GM21825 (cell line): ENCODE measurements around the gene SNTG2.

Experiments
- ATAC-seq: cut with Tn5 transposase; IDR thresholded peaks from one replicate; pipeline ENCODE4 v1.9.1; 2021; ENCODE audit warnings: mild to moderate bottlenecking, moderate library complexity; ENCODE audit not compliant: unreplicated experiment

Gene SNTG2

GRCh38 chr2:1259746-1260145 lies 309.1 kb downstream of the SNTG2 start:
- no peak for ATAC-seq

- ATAC-seq, result no peak
Measured at GRCh38 chr2:1262609-1263008, 312.0 kb downstream of the SNTG2 start.

GRCh38 chr2:1265454-1265853 lies 314.8 kb downstream of the SNTG2 start:
- no peak for ATAC-seq

GRCh38 chr2:1266351-1266750 lies 315.7 kb downstream of the SNTG2 start:
- no peak for ATAC-seq

GRCh38 chr2:1268034-1268433 lies 317.4 kb downstream of the SNTG2 start:
- no peak for ATAC-seq

GRCh38 chr2:1269812-1270211 lies 319.2 kb downstream of the SNTG2 start:
- no peak for ATAC-seq

GRCh38 chr2:1272835-1273234 lies 322.2 kb downstream of the SNTG2 start:
- no peak for ATAC-seq

- no peak for ATAC-seq
Measured at GRCh38 chr2:1277634-1278033, 327.0 kb downstream of the SNTG2 start.

- no peak for ATAC-seq
Measured at GRCh38 chr2:1278125-1278524, 327.5 kb downstream of the SNTG2 start.

GRCh38 chr2:1278861-1279260 lies 328.2 kb downstream of the SNTG2 start:
- ATAC-seq, result no peak

GRCh38 chr2:1282552-1282951 lies 331.9 kb downstream of the SNTG2 start:
- no peak for ATAC-seq

GRCh38 chr2:1283020-1283801 lies 332.6 kb downstream of the SNTG2 start:
- no peak for ATAC-seq

GRCh38 chr2:1283871-1284270 lies 333.2 kb downstream of the SNTG2 start:
- ATAC-seq, result no peak

GRCh38 chr2:1286929-1287328 lies 336.3 kb downstream of the SNTG2 start:
- no peak for ATAC-seq

GRCh38 chr2:1287427-1287826 lies 336.8 kb downstream of the SNTG2 start:
- no peak for ATAC-seq

- no peak for ATAC-seq
Measured at GRCh38 chr2:1294900-1295299, 344.3 kb downstream of the SNTG2 start.

- ATAC-seq, result no peak
Measured at GRCh38 chr2:1295740-1296139, 345.1 kb downstream of the SNTG2 start.

GRCh38 chr2:1297372-1298159 lies 346.9 kb downstream of the SNTG2 start:
- ATAC-seq, result no peak

GRCh38 chr2:1299043-1299442 lies 348.4 kb downstream of the SNTG2 start:
- ATAC-seq, result no peak

- no peak for ATAC-seq
Measured at GRCh38 chr2:1300284-1300683, 349.6 kb downstream of the SNTG2 start.

GRCh38 chr2:1301056-1301455 lies 350.4 kb downstream of the SNTG2 start:
- ATAC-seq, result no peak

- no peak for ATAC-seq
Measured at GRCh38 chr2:1305342-1306013, 354.8 kb downstream of the SNTG2 start.
